IPS-15b (cell line): ENCODE results near the gene KATNB1.

ENCODE experiments used
- H3K27me3 ChIP-seq: one replicate; pipeline ENCODE4 v1.6.1; 2013; ENCODE audit warnings: low read length; ENCODE audit not compliant: control insufficient read depth, insufficient read depth
- H3K36me3 ChIP-seq: one replicate; pipeline ENCODE4 v1.6.1; 2013; ENCODE audit warnings: low read length; ENCODE audit not compliant: control insufficient read depth, insufficient read depth
- H3K4me1 ChIP-seq: one replicate; pipeline ENCODE4 v1.6.1; 2013; ENCODE audit warnings: mild to moderate bottlenecking, low read length; ENCODE audit not compliant: control insufficient read depth, insufficient read depth
- H3K4me3 ChIP-seq: one replicate; pipeline ENCODE4 v1.5.1; 2013; ENCODE audit warnings: low read depth, low read length
- H3K9ac ChIP-seq: one replicate; pipeline ENCODE4 v1.6.1; 2013; ENCODE audit warnings: low read depth, mild to moderate bottlenecking, low read length
- H3K9me3 ChIP-seq: one replicate; pipeline ENCODE4 v1.6.1; 2013; ENCODE audit warnings: mild to moderate bottlenecking, low read length; ENCODE audit not compliant: control insufficient read depth, insufficient read depth

Gene KATNB1

DNA sequence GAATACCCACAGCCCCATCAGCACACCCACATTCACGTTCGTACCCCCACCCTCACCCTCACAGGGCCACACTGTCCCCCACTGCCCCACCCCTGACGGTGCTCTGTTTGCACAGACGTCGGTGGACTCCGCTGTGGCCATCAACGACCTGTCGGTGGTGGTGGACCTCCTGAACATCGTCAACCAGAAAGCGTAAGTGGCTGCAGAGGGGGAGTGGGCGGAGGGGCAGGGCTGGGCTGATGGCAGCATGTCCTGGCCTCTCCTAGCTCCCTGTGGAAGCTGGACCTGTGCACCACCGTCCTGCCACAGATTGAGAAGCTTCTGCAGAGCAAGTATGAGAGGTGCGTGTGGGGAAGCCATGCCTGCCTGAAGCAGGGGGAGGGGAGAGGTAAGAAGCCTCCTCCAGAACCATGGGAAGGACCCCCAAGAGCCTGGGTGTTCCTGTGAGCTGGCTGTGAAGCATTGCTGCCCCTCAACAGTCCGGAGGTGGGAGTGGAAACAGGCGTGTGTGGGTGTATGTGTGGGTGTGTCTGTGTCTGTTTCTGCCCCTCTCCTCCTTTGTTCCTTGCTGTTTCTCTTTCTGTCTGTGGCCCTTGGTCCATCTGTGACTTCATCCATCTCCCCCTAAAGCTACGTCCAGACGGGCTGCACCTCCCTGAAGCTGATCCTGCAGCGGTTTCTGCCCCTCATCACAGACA is 20.3 kb downstream of the KATNB1 start:
- Histone ChIP-seq H3K27me3 (no peaks in the 10 kb centered on the region), H3K4me3 (no peak overlapping the region), H3K9me3 (no peaks in the 10 kb centered on the region), H3K36me3 (peaks cover 51% of the 10 kb centered on the region), H3K4me1 (no peaks in the 10 kb centered on the region), H3K9ac (no peak overlapping the region)

GRCh38 chr16:57756424-57757325 is 21.1 kb downstream of the KATNB1 start:
- H3K9me3 ChIP-seq: no peaks in the 10 kb centered on the region
- H3K27me3 ChIP-seq: no peaks in the 10 kb centered on the region
- no peaks in the 10 kb centered on the region for H3K4me1 ChIP-seq
- no peak overlapping the region for H3K9ac ChIP-seq
- H3K4me3 ChIP-seq: no peak overlapping the region
- H3K36me3 ChIP-seq: peaks cover 46% of the 10 kb centered on the region

- Histone ChIP-seq H3K4me1 (no peaks in the 10 kb centered on the region), H3K4me3 (no peak overlapping the region), H3K9me3 (no peaks in the 10 kb centered on the region), H3K36me3 (peaks cover 40% of the 10 kb centered on the region), H3K9ac (no peak overlapping the region), H3K27me3 (no peaks in the 10 kb centered on the region)
Observed at GRCh38 chr16:57757326-57757786, 21.8 kb downstream of the KATNB1 start.

GRCh38 chr16:57757883-57758282 is 22.3 kb downstream of the KATNB1 start:
- no peaks in the 10 kb centered on the region for H3K27me3 ChIP-seq
- H3K4me3 ChIP-seq: no peak overlapping the region
- no peaks in the 10 kb centered on the region for H3K4me1 ChIP-seq
- no peak overlapping the region for H3K9ac ChIP-seq
- H3K9me3 ChIP-seq: no peaks in the 10 kb centered on the region
- H3K36me3 ChIP-seq: peaks cover 37% of the 10 kb centered on the region

DNA sequence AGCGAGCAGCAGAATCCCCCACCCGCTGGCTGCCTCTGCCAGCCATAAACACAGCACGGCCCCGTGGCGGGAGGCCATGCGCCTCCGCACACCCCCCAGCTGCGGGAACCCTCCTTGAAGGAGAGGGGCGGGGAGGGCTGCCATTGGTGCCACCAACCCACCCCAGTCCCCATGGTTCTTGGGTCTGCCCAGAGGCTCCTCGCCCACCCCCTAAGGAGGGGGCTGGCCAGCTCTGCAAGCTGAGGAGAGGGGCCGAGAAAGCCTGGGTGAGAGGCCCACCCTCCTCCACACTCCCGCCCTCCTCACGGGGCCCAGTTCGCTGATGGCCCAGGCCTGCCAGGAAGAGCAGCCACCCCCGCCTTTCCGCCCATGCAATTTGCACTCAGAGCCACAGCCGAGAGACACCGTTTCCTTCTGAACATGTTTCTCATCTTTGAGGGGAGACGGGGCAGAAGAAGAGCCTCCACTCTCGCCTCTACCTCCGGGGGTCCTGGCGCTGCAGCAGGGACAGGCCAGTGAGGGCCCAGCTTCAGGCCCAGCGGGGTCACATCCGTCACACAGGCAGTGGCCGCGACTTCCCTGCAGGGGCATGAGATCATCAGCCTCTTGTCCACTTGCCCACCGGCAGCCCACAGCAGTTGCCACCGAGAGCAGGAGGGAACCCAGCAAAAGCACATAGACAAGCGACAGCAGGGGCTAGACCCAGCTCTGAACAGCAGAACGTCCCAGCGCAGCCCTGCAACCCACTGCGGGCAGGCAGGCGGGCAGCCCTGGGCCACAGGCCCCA is 23.0 kb downstream of the KATNB1 start:
- Histone ChIP-seq H3K9me3 (no peaks in the 10 kb centered on the region), H3K9ac (no peak overlapping the region), H3K36me3 (peaks cover 31% of the 10 kb centered on the region), H3K4me3 (no peak overlapping the region), H3K27me3 (no peaks in the 10 kb centered on the region), H3K4me1 (no peaks in the 10 kb centered on the region)

DNA sequence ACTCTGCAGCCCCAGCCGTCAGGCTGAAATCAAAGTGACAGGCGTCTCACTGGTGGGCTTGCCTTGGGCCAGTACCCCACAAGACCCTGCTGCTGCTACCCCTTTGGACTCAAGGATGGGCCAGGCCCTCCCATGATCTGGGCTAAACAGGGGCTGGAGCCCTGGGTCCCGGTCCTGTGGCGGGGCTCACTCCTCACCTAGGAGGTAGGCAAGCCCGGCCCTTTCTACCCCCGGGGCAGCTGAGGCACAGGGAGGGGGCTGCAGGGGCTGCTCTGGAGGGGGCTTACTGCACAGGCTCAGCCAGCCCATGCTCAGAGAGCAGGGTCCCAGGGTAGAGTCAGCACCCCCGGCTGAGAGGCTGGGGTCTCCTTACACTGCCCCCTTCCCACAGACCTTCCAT is 23.6 kb downstream of the KATNB1 start:
- Histone ChIP-seq H3K9ac (no peak overlapping the region), H3K9me3 (no peaks in the 10 kb centered on the region), H3K36me3 (peaks cover 25% of the 10 kb centered on the region), H3K27me3 (no peaks in the 10 kb centered on the region), H3K4me1 (no peaks in the 10 kb centered on the region), H3K4me3 (no peak overlapping the region)

DNA sequence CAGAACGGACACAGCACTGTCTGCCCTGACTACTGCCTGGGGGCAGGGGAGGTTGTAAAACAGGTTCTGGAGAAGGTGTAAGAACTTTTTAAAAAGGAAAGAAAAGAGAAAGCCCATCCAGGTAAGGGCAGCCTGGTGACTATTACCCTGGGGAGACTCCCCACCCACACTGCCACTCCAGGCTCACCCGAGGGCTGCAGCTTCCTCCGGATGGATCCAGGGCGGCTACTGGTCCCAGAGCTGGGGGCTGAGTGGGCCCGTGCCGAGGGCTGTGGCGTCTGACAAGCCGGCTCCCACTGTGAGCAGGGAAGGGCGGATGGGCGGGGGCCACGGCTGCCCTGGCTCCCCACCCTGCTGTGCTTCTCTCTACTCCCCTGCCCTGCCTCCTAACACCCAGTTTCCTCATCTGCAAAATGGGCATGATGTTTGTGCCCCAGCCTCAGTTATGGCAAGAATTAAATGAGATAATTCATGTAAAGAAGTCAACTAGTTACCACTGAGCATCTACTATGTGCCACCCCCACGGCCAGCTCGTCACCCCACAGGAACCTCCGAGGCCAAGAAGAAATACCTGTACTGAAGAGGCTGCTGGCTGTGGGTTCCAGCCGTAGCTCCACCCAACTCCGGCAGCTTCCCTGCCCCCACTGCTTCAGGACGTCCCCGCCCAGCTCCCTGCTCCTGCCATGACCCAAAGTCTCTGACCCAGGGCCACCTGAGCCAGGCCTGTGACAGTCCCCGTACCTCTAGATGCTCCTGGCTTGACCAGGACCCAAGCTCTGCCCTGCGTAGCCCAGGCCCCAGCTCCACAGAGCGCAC is 24.2 kb downstream of the KATNB1 start:
- Histone ChIP-seq H3K4me1 (no peaks in the 10 kb centered on the region), H3K4me3 (no peak overlapping the region), H3K9ac (no peak overlapping the region), H3K36me3 (peaks cover 19% of the 10 kb centered on the region), H3K27me3 (no peaks in the 10 kb centered on the region), H3K9me3 (no peaks in the 10 kb centered on the region)

GRCh38 chr16:57760357-57761160 is 25.0 kb downstream of the KATNB1 start:
- H3K36me3 ChIP-seq: peaks cover 10% of the 10 kb centered on the region
- H3K4me1 ChIP-seq: no peaks in the 10 kb centered on the region
- no peak overlapping the region for H3K4me3 ChIP-seq
- H3K9ac ChIP-seq: no peak overlapping the region
- H3K9me3 ChIP-seq: no peaks in the 10 kb centered on the region
- H3K27me3 ChIP-seq: no peaks in the 10 kb centered on the region

GRCh38 chr16:57761301-57761700 is 25.7 kb downstream of the KATNB1 start:
- Histone ChIP-seq H3K4me3 (no peak overlapping the region), H3K9me3 (no peaks in the 10 kb centered on the region), H3K9ac (no peak overlapping the region), H3K36me3 (peaks cover 5% of the 10 kb centered on the region), H3K27me3 (no peaks in the 10 kb centered on the region), H3K4me1 (no peaks in the 10 kb centered on the region)

GRCh38 chr16:57761957-57762356 is 26.4 kb downstream of the KATNB1 start:
- Histone ChIP-seq H3K27me3 (no peaks in the 10 kb centered on the region), H3K36me3 (peaks cover 5% of the 10 kb centered on the region), H3K9ac (no peak overlapping the region), H3K9me3 (no peaks in the 10 kb centered on the region), H3K4me3 (no peak overlapping the region), H3K4me1 (no peaks in the 10 kb centered on the region)
